H1 (cell line): ENCODE data around the gene TDRD1. TPM values are rescaled to one million over a fixed set of nuclear protein-coding genes. Genes with fewer than 3 reads are reported as not detected.

ENCODE experiments used
- CTCF ChIA-PET: fragments of 300-600 bp; sonication (Branson Sonifier 250); formaldehyde crosslinking; loops from one replicate; lab custom pipeline; 2021; ENCODE audit not compliant: partially characterized antibody; lab: Charles Lee
- POLR2A ChIA-PET: fragments of 300-600 bp; sonication (Branson Sonifier 250); formaldehyde crosslinking; loops from one replicate; lab custom pipeline; 2021; ENCODE audit warnings: inconsistent platforms; ENCODE audit not compliant: partially characterized antibody; lab: Charles Lee
- DNase-seq, 2 experiments: peaks; one replicate each; pipeline versions ENCODE4 v3.0.0 to v3.0.0-alpha.2; 2010 to 2022; ENCODE audit warnings: low spot score in 2 of 2, low read depth in 1 of 2, mixed read lengths in 1 of 2
- FAIRE-seq: peaks from 2 replicates; lab custom pipeline; 2011; peaks lifted over from hg19 to GRCh38; lab: Jason Lieb, UNC
- H2AFZ ChIP-seq: 2 replicates; pipeline ENCODE4 v1.8.1; 2012; ENCODE audit warnings: low read length, inconsistent platforms
- H2AK5ac ChIP-seq: 2 replicates; pipeline ENCODE4 v1.6.1; 2013; ENCODE audit warnings: low read depth, low read length
- H2BK120ac ChIP-seq: replicated peaks from 2 replicates; pipeline ENCODE3; 2013; ENCODE audit warnings: low read depth, low read length, inconsistent platforms
- H2BK12ac ChIP-seq: 2 replicates; pipeline ENCODE4 v1.6.1; 2013; ENCODE audit warnings: low read depth, low read length
- H2BK15ac ChIP-seq: 2 replicates; pipeline ENCODE4 v1.6.1; 2013; ENCODE audit warnings: low read length
- H2BK20ac ChIP-seq: 2 replicates; pipeline ENCODE4 v1.6.1; 2013; ENCODE audit warnings: low read length
- H2BK5ac ChIP-seq: 2 replicates; pipeline ENCODE4 v1.6.1; 2013; ENCODE audit warnings: low read depth, low read length
- H3K14ac ChIP-seq: 2 replicates; pipeline ENCODE4 v1.6.1; 2013; ENCODE audit warnings: inconsistent platforms; ENCODE audit not compliant: insufficient read length
- H3K18ac ChIP-seq: 2 replicates; pipeline ENCODE4 v1.6.1; 2013; ENCODE audit warnings: low read length; ENCODE audit errors: extremely low read depth
- H3K23ac ChIP-seq: 2 replicates; pipeline ENCODE4 v1.6.1; 2013; ENCODE audit warnings: inconsistent platforms; ENCODE audit not compliant: insufficient read length
- H3K23me2 ChIP-seq: 2 replicates; pipeline ENCODE4 v1.6.1; 2013; ENCODE audit warnings: low read depth, low read length
- H3K27ac ChIP-seq: 2 replicates; pipeline ENCODE4 v1.6.1; 2011; ENCODE audit warnings: low read depth, low read length, inconsistent platforms
- H3K27me3 ChIP-seq, 4 experiments: replicated peaks in 1 of 4; 1 replicate in 1 of 4; 2 replicates in 3 of 4; pipeline versions ENCODE4 v1.6.1 to v1.8.1; 2011 to 2013; ENCODE audit warnings: low read length in 3 of 4, mild to moderate bottlenecking in 3 of 4, inconsistent platforms in 2 of 4, mixed read lengths in 2 of 4, moderate library complexity in 1 of 4; ENCODE audit not compliant: control insufficient read depth in 3 of 4, insufficient read depth in 3 of 4; ENCODE audit errors: extremely low read depth in 1 of 4
- H3K36me3 ChIP-seq, 4 experiments: 2 replicates each; pipeline versions ENCODE4 v1.6.1 to v1.8.1; 2011 to 2013; ENCODE audit warnings: mild to moderate bottlenecking in 4 of 4, low read length in 3 of 4, moderate library complexity in 2 of 4, control low read depth in 1 of 4, inconsistent platforms in 1 of 4; ENCODE audit not compliant: insufficient read depth in 4 of 4, control insufficient read depth in 2 of 4
- H3K4ac ChIP-seq: replicated peaks from 2 replicates; pipeline ENCODE3; 2013; ENCODE audit warnings: low read length, low read depth, mixed read lengths, inconsistent platforms; ENCODE audit not compliant: insufficient read length
- H3K4me1 ChIP-seq, 4 experiments: replicated peaks in 1 of 4; 1 replicate in 1 of 4; 2 replicates in 3 of 4; pipeline versions ENCODE4 v1.6.1 to v1.8.1; 2011 to 2013; ENCODE audit warnings: low read length in 3 of 4, inconsistent platforms in 2 of 4, mixed read lengths in 1 of 4; ENCODE audit not compliant: insufficient read depth in 4 of 4, control insufficient read depth in 3 of 4
- H3K4me2 ChIP-seq, 2 experiments: 2 replicates each; pipeline versions ENCODE4 v1.6.1 to v1.8.1; 2011 to 2013; ENCODE audit warnings: low read depth in 2 of 2, low read length in 2 of 2, control low read depth in 1 of 2, inconsistent platforms in 1 of 2, mild to moderate bottlenecking in 1 of 2; ENCODE audit not compliant: insufficient read depth in 1 of 2
- H3K4me3 ChIP-seq, 4 experiments: fragments of 200-600, 300-600 bp in 1 of 4; sonication (generic), shearing (Covaris generic), sonication (Bioruptor Twin) in 1 of 4; 2 replicates each; pipeline versions ENCODE4 v1.5.1 to v1.8.1; 2011 to 2016; ENCODE audit warnings: low read length in 4 of 4, low read depth in 3 of 4, control low read depth in 2 of 4, inconsistent platforms in 2 of 4, mild to moderate bottlenecking in 2 of 4, mixed read lengths in 1 of 4, moderate library complexity in 1 of 4; ENCODE audit not compliant: insufficient read depth in 2 of 4; ENCODE audit errors: extremely low read depth in 1 of 4
- H3K56ac ChIP-seq: replicated peaks from 2 replicates; pipeline ENCODE3; 2013; ENCODE audit warnings: low read depth, mild to moderate bottlenecking, mixed read lengths, low read length, inconsistent platforms; ENCODE audit not compliant: insufficient read length
- H3K79me1 ChIP-seq: 2 replicates; pipeline ENCODE4 v1.6.1; 2013; ENCODE audit warnings: low read depth, low read length, control low read depth
- H3K79me2 ChIP-seq, 2 experiments: 2 replicates each; pipeline versions ENCODE4 v1.6.1 to v1.8.1; 2012 to 2013; ENCODE audit warnings: low read length in 2 of 2, mild to moderate bottlenecking in 2 of 2, inconsistent platforms in 1 of 2; ENCODE audit not compliant: insufficient read depth in 2 of 2, control insufficient read depth in 1 of 2
- H3K9ac ChIP-seq, 4 experiments: replicated peaks in 1 of 4; 1 replicate in 1 of 4; 2 replicates in 3 of 4; pipeline versions ENCODE4 v1.6.1 to v1.8.1; 2011 to 2013; ENCODE audit warnings: low read depth in 3 of 4, low read length in 3 of 4, control low read depth in 2 of 4, mild to moderate bottlenecking in 2 of 4, moderate library complexity in 2 of 4, inconsistent platforms in 1 of 4; ENCODE audit errors: extremely low read depth in 1 of 4
- H3K9me3 ChIP-seq, 2 experiments: 2 replicates each; pipeline versions ENCODE4 v1.6.1 to v1.8.1; 2012 to 2013; ENCODE audit warnings: mild to moderate bottlenecking in 2 of 2, moderate library complexity in 2 of 2, control low read depth in 1 of 2, inconsistent platforms in 1 of 2, low read depth in 1 of 2, low read length in 1 of 2, mixed read lengths in 1 of 2; ENCODE audit not compliant: insufficient read depth in 2 of 2
- H4K20me1 ChIP-seq, 2 experiments: replicated peaks in 1 of 2; 2 replicates each; pipeline versions ENCODE3 to v1.8.1; 2011 to 2013; ENCODE audit warnings: inconsistent platforms in 2 of 2, low read length in 2 of 2, mild to moderate bottlenecking in 1 of 2; ENCODE audit not compliant: insufficient read depth in 2 of 2, control insufficient read depth in 1 of 2
- H4K5ac ChIP-seq: 2 replicates; pipeline ENCODE4 v1.6.1; 2013; ENCODE audit warnings: low read length, low read depth, mixed read lengths, inconsistent platforms; ENCODE audit not compliant: insufficient read length
- H4K8ac ChIP-seq: 2 replicates; pipeline ENCODE4 v1.8.0; 2013; ENCODE audit warnings: mild to moderate bottlenecking, moderate library complexity, low read length, inconsistent platforms; ENCODE audit not compliant: insufficient read depth; ENCODE audit errors: extremely low read depth
- H4K91ac ChIP-seq: replicated peaks from 2 replicates; pipeline ENCODE3; 2013; ENCODE audit warnings: low read length, mixed read lengths, inconsistent platforms; ENCODE audit not compliant: insufficient read length
- CHD1 ChIP-seq: IDR thresholded peaks from 2 replicates; pipeline ENCODE4 v1.6.1; 2012; ENCODE audit warnings: low read depth, low read length, improper control_type of control experiment
- CHD2 ChIP-seq: IDR thresholded peaks from 2 replicates; pipeline ENCODE4 v1.6.1; 2012; ENCODE audit warnings: low read length, improper control_type of control experiment
- CTBP2 ChIP-seq: IDR thresholded peaks from 2 replicates; pipeline ENCODE4 v1.7.0; 2011; ENCODE audit warnings: borderline replicate concordance, mild to moderate bottlenecking, moderate library complexity, mixed read lengths, low read length; ENCODE audit not compliant: insufficient read depth, insufficient read length
- EZH2 ChIP-seq: fragments of 200-600 bp; sonication (generic); IDR thresholded peaks from 2 replicates; pipeline ENCODE4 v1.7.1; 2012; ENCODE audit warnings: low read depth, mild to moderate bottlenecking, moderate library complexity, low read length, inconsistent platforms; ENCODE audit not compliant: severe bottlenecking
- GABPA ChIP-seq: IDR thresholded peaks from 2 replicates; pipeline ENCODE4 v1.6.1; 2011; ENCODE audit warnings: mild to moderate bottlenecking, low read length, moderate library complexity, borderline replicate concordance; ENCODE audit not compliant: insufficient read depth
- PHF8 ChIP-seq: fragments of 200-600 bp; sonication (generic); conservative IDR thresholded peaks from 2 replicates; pipeline ENCODE4 v1.7.1; 2012; ENCODE audit warnings: low read depth, mild to moderate bottlenecking, inconsistent platforms, low read length, moderate library complexity
- RNF2 ChIP-seq: fragments of 200-900, 300-1000 bp; sonication (generic); IDR thresholded peaks from 2 replicates; pipeline ENCODE4 v1.7.1; 2016; ENCODE audit warnings: borderline replicate concordance, low read depth, mild to moderate bottlenecking, antibody characterized with exemption, low read length; ENCODE audit not compliant: poor library complexity, severe bottlenecking; ENCODE audit errors: missing control alignments
- SIRT6 ChIP-seq: IDR thresholded peaks from one replicate; pipeline ENCODE4 v1.7.1; 2012; ENCODE audit warnings: low read length, inconsistent platforms
- TCF12 ChIP-seq: IDR thresholded peaks from 2 replicates; pipeline ENCODE4 v1.6.1; 2011; ENCODE audit warnings: low read depth, mild to moderate bottlenecking, low read length
- WGBS, 2 experiments: shearing (Covaris generic) in 1 of 2; methylation state at CpG; one replicate each; pipeline versions ENCODE4 v1.1.6 to v1.1.7; 2013 to 2015; ENCODE audit warnings: low lambda C conversion rate in 2 of 2, mixed read lengths in 2 of 2, inconsistent platforms in 1 of 2, low coverage in 1 of 2, missing lambda C conversion rate in 1 of 2; ENCODE audit not compliant: insufficient replicate concordance in 2 of 2, insufficient coverage in 1 of 2, insufficient read length in 1 of 2; ENCODE audit errors: extremely low coverage in 1 of 2, missing lambda C conversion rate in 1 of 2; 5-methylcytosine and 5-hydroxymethylcytosine counted together
- long read RNA-seq, 2 experiments: library from RNA in 1 of 2; library from capped mRNA in 1 of 2; stranded (forward); transcript quantifications; one replicate each; pipeline ENCODE4 v2.0.0, GENCODE V29; 2021; ENCODE audit warnings: inconsistent platforms in 1 of 2
- polyA minus RNA-seq, 3 experiments: library from RNA; depleted of rRNA, polyadenylated mRNA; stranded (reverse); fragments of >200 nt; gene quantifications; 1 replicate in 2 of 3; 2 replicates in 1 of 3; pipeline ENCODE4 v1.2.3, GENCODE V29; 2011
- polyA plus RNA-seq, 7 experiments: library from polyadenylated mRNA; depleted of rRNA in 3 of 7; stranded (reverse) in 5 of 7; unstranded in 2 of 7; fragments of >200 nt in 5 of 7; fragments of 200-250 nt in 2 of 7; gene quantifications; 1 replicate in 5 of 7; 2 replicates in 1 of 7; 4 replicates in 1 of 7; pipeline versions ENCODE4 v1.2.1 to v1.2.3, GENCODE V29; 2011 to 2013; ENCODE audit warnings: missing spikeins in 2 of 7, mixed read lengths in 2 of 7
- total RNA-seq: library from RNA; stranded (reverse); fragmentation: NEBNext Ultra II Directional; extraction: Animal tissue kit (Norgen Biotek cat#: 25700); gene quantifications from 2 replicates; pipeline ENCODE4 v1.2.1, GENCODE V29; 2021
- TF ChIP-seq, protein P1 (sequence below): IDR thresholded peaks from 2 replicates; pipeline ENCODE4 v1.6.1; 2011; ENCODE audit warnings: low read depth, mild to moderate bottlenecking, low read length; ENCODE audit not compliant: insufficient read depth

Gene TDRD1
- total RNA-seq (0.71 and 0.92 TPM in 2 replicates), polyA plus RNA-seq (2011; rRNA removed) (0.02 and 0.05 TPM in 2 replicates), polyA minus RNA-seq (2011; rRNA and poly(A)+ RNA removed) (0.41 and 0.66 TPM in 2 replicates)
- 0.13 TPM for polyA plus RNA-seq (2011; cell fraction: cytosol; rRNA removed)
- polyA plus RNA-seq (2011; cell fraction: nucleus; rRNA removed) = 0.07 TPM
- 0.14 to 0.21 TPM (median 0.17 TPM) in 4 replicates for polyA plus RNA-seq (2012, experiment 1 of 2)
- not detected for polyA plus RNA-seq (2012, experiment 2 of 2)
- 0.22 TPM for polyA plus RNA-seq (2013, experiment 1 of 2)
- polyA plus RNA-seq (2013, experiment 2 of 2) = 0.22 TPM
- not detected for polyA minus RNA-seq (2011; cell fraction: cytosol; rRNA and poly(A)+ RNA removed)
- polyA minus RNA-seq (2011; cell fraction: nucleus; rRNA and poly(A)+ RNA removed) = 0.70 TPM
- long read RNA-seq, experiment 1 = 0 reads
- long read RNA-seq, experiment 2, partial matches to known transcripts = 0 of 1 reads
- long read RNA-seq, experiment 2, other reads (novel, unspliced or antisense) = 1 of 1 reads

GRCh38 chr10:114179148-114179547, at the start of gene TDRD1:
TSS of gene TDRD1 (plus strand) at chr10:114179353. CDS start at chr10:114187832, 8,479 bp downstream.
- Histone ChIP-seq H2BK12ac (peak within 1 kb of the TSS; percentile 81; the same call in 1 of the 2 replicates), H4K8ac (peak within 1 kb of the TSS; percentile 90), H3K79me1 (no peaks in the 10 kb centered on the region), H3K27ac (no peak within 1 kb of the TSS), H3K56ac (no peak within 1 kb of the TSS), H3K23ac (no peak within 1 kb of the TSS), H2BK20ac (peak within 1 kb of the TSS; percentile 27; the same call in 1 of the 2 replicates), H3K9ac (0 out of 7 replicates have a peak within 1 kb of the TSS, but pooled peaks of 1 of the 4 experiments have one; percentile 28), H2AFZ (peak within 1 kb of the TSS; percentile 81), H3K4me2 (peak within 1 kb of the TSS; percentile 2 to 45; a peak in 3 of 4 replicates), H3K79me2 (no peaks in the 10 kb centered on the region), H3K4me1 (peaks cover 0 to 2% (median under 1%) of the 10 kb centered on the region in 4 experiments; a peak in 3 of 7 replicates), H3K36me3 (no peaks in the 10 kb centered on the region), H2BK15ac (0 out of 2 replicates have a peak within 1 kb of the TSS, but pooled peaks have one; percentile 22), H2AK5ac (no peak within 1 kb of the TSS), H3K14ac (no peak within 1 kb of the TSS), H3K27me3 (peaks cover 0 to 3% (median 0%) of the 10 kb centered on the region in 4 experiments; a peak in 1 of 7 replicates), H3K9me3 (no peaks in the 10 kb centered on the region), H4K5ac (no peak within 1 kb of the TSS), H2BK5ac (no peak within 1 kb of the TSS; the same call in 1 of the 2 replicates), H2BK120ac (no peak within 1 kb of the TSS), H3K18ac (no peak within 1 kb of the TSS; the same call in 1 of the 2 replicates), H3K4ac (no peak within 1 kb of the TSS), H4K20me1 (no peaks in the 10 kb centered on the region), H3K4me3 (no peak within 1 kb of the TSS), H3K23me2 (peaks cover 5% of the 10 kb centered on the region; the same call in 1 of the 2 replicates), H4K91ac (peak within 1 kb of the TSS; percentile 35)
- DNase-seq = peak in 1 of 2 experiments; percentile 55
- ChIA-PET CTCF (no interaction called here), POLR2A (no interaction called here)
- 70% methylated on average over 21 of the region's 28 CpGs; no CpG with 5 or more reads in 1 of the 2 experiments for WGBS, 2 experiments
- no peak for FAIRE-seq
- TF ChIP-seq EZH2 = no peak
- no peak for TF ChIP-seq CTBP2
- TF ChIP-seq CHD2 = no peak
- no peak for TF ChIP-seq SIRT6
- no peak for TF ChIP-seq CHD1
- no peak for TF ChIP-seq PHF8
- TF ChIP-seq RNF2 = no peak
- TF ChIP-seq, protein P1, sequence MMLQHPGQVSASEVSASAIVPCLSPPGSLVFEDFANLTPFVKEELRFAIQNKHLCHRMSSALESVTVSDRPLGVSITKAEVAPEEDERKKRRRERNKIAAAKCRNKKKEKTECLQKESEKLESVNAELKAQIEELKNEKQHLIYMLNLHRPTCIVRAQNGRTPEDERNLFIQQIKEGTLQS = no peak
- no peak for TF ChIP-seq TCF12
- TF ChIP-seq GABPA = no peak
